Measurements from ENCODE around the gene SORBS1.
"Not testable (repeated sequence)": the region's sequence is repeated elsewhere in the genome, so short reads cannot be mapped to it uniquely, and the experiment has no call there.

SORBS1 gene

DNA sequence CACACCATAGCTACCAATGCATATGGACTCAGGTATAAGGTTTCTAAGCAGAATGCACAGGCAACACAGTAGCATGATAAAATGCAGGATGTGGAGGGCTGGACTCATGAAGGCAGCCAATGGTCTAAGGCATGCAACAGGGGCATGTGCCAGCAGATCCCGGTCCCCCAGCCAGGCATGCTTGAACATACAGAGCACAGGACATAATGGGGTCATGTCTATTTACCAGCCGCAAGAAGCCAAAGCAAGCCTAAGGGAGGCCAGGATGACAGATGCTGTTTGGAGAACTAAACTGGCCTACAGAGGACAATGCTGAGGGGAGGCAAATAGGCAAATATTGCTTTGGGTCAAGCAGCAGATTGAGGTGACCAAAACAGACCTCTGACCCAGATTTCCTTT, 210.3 kb downstream of the SORBS1 start:
- ChIA-PET CTCF (interaction anchor here (0.9 to 11.8 kb wide), 4 partner anchors 10 to 77 kb away, joined by 3 to 137 read pairs (median 6); no protein-coding TSS in a partner anchor), POLR2A (no interaction called here)
- TF ChIP-seq, protein P1, sequence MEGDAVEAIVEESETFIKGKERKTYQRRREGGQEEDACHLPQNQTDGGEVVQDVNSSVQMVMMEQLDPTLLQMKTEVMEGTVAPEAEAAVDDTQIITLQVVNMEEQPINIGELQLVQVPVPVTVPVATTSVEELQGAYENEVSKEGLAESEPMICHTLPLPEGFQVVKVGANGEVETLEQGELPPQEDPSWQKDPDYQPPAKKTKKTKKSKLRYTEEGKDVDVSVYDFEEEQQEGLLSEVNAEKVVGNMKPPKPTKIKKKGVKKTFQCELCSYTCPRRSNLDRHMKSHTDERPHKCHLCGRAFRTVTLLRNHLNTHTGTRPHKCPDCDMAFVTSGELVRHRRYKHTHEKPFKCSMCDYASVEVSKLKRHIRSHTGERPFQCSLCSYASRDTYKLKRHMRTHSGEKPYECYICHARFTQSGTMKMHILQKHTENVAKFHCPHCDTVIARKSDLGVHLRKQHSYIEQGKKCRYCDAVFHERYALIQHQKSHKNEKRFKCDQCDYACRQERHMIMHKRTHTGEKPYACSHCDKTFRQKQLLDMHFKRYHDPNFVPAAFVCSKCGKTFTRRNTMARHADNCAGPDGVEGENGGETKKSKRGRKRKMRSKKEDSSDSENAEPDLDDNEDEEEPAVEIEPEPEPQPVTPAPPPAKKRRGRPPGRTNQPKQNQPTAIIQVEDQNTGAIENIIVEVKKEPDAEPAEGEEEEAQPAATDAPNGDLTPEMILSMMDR (IDR thresholded peaks at IDR 0.05; ENCODE audit: control extremely low read depth, extremely low read depth, low read depth, missing control alignments), result no peak
- DNase-seq (ENCODE audit: extremely low spot score), result no peak

DNA sequence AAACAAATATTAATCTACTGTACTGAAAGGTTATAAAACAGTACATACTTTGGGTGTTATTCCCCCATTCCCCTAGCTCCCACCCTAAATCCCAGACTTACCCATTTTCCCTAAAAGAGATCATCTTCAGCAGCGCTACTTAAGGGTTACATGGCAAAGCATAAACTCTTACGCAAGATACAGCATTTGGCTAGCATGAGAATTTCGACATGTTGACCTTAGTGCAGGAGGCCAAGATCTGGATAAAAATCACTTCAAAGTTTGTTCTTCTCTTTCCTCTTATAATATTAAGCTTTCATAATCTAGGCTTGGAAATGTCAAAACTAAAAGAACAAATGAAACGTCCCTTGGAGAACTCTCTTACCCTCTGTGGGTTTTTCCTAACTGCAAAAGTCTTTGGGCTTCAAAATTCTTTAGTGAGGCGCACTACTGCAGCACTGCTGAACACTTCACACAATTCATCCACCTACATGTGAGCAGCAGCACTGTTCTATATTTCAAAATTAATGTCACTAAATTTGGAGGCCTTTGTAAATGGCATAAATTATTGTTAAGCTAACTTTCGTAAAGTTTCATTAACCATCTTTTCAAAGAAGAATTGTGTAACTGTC, 210.8 kb downstream of the SORBS1 start:
- no peak for DNase-seq (ENCODE audit: extremely low spot score)
- ChIA-PET POLR2A (no interaction called here), CTCF (interaction anchor here (0.9 to 11.8 kb wide), 5 partner anchors 9 to 76 kb away, joined by 3 to 137 read pairs (median 4); no protein-coding TSS in a partner anchor)
- TF ChIP-seq, protein P1 (IDR thresholded peaks at IDR 0.05; ENCODE audit: control extremely low read depth, extremely low read depth, low read depth, missing control alignments), result no peak

DNA sequence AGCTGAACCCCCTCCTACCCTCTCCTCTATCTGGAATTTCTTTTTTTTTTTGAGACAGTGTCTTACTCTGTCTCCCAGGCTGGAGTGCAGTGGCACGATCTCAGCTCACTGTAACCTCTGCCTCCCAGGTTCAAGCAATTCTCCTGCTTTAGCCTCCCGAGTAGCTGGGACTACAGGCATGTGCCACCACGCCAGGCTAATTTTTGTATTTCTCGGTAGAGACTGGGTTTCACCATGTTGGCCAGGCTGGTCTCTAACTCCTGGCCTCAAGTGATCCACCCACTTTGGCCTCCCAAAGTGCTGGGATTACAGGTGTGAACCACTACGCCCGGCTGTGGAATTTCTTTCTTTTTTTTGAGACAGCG, 213.8 kb downstream of the SORBS1 start:
- DNase-seq (ENCODE audit: extremely low spot score); POLR2A ChIA-PET: not testable (repeated sequence)
- CTCF ChIA-PET, result interaction anchor here (0.7 to 11.8 kb wide), 2 partner anchors 13 to 18 kb away, joined by 3 to 137 read pairs; no protein-coding TSS in a partner anchor

DNA sequence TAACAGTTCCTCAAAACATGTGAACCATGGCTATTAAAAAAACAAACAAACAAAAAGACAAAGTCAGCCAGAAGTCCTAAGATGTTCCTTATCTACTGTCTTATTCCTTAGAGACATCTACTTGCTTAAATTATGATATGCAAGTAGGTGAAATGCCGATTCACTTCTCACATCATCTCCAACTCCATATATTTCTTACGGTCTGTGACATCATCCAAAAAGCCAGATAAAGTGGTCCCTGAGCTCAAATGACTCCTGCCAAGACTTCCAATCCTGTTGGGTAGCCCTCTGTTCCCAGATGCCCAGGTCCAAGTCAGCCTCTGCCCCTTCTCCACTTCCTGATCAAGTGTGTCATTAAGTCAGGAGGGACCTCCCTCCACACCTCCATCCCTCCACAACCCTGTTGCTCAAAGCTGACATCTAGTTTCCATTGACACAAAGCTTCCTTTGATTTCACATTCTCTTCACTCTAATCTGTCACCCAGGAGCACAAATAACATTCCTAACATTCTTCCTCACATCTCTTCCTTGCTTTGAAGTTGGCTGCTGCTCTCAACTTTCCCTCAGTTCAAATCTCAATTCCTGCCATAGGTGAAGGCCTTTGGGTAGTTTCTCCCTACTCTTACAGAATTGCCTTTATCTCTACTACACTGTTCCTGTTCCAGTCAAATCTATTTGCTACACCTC, 214.3 kb downstream of the SORBS1 start:
- ChIA-PET POLR2A (no interaction called here), CTCF (interaction anchor here (0.7 to 11.8 kb wide), 4 partner anchors 13 to 100 kb away, joined by 3 to 137 read pairs (median 6); no protein-coding TSS in a partner anchor)
- TF ChIP-seq, protein P1 (IDR thresholded peaks at IDR 0.05; ENCODE audit: control extremely low read depth, extremely low read depth, low read depth, missing control alignments), result no peak
- DNase-seq (ENCODE audit: extremely low spot score), result no peak

DNA sequence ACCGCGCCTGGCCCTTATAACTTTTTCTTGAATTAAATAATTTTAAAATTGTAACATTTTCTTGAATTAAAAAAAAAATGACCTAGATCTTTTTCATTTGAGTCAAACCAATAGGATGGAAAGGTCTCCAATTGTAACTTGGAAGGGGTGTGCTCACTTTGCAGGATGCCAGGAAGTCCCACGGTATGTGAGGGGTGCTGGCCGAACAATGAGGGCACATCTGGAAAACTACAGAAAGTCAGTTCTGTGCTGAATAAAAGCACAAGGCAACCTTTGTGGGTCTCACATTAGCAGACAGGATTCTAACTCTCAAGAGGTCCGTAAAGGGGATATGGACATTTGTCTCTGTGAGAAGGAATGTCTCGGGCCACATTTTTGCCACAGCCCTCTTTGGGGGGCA, 217.6 kb downstream of the SORBS1 start:
- POLR2A ChIA-PET, result no interaction called here

DNA sequence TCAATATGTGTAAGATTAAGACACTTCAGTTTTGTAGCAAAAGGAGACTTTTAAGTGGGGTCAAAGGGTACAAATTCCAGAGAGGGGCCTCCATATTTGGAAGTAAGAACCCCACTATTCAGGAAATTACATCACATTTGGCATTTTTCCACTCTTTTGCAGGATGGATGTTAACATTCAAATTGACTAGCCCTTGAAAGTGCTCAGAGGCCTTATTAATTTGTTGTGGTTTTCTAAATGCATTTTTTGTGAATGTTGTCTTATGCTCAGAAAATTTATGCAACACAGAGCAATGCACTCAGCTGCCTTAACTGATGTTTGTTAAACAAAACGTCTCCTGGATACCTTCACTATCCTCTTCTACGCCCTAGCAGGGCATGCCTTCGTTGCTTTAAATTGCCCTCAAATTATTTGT, 219.4 kb downstream of the SORBS1 start:
- TF ChIP-seq, protein P1 (IDR thresholded peaks at IDR 0.05; ENCODE audit: control extremely low read depth, extremely low read depth, low read depth, missing control alignments), result no peak
- POLR2A ChIA-PET, result no interaction called here
- CTCF ChIA-PET, result interaction anchor here (0.8 to 1.7 kb wide), 8 partner anchors 9 to 96 kb away, joined by 3 to 7 read pairs (median 4); no protein-coding TSS in a partner anchor
- no peak for DNase-seq (ENCODE audit: extremely low spot score)

More for the DNA sequence above, 217.6 kb downstream of the SORBS1 start:
- CTCF ChIA-PET, result interaction anchor here (0.9 to 11.8 kb wide), 4 partner anchors 9 to 32 kb away, joined by 3 to 137 read pairs (median 4); no protein-coding TSS in a partner anchor
- TF ChIP-seq, protein P1 (IDR thresholded peaks at IDR 0.05; ENCODE audit: control extremely low read depth, extremely low read depth, low read depth, missing control alignments), result no peak
- DNase-seq (ENCODE audit: extremely low spot score), result no peak

DNA sequence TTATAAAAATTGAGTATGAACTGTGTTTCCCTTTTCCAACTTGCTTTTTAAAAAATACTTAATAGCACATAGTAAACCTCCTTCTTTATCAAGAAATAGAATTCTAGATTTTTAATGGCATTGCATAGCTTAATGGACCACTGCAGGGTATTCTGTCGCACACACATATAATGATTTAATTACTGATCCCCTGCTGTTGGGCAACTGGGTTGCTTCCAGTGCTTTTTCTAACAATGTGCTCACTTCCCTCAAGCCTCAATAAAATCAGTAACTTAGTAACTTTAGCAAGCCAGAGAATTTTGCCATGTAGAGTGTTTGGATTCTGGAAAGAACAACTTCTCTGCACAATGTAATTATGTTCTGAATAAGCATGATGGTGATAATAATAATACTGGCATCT, 221.3 kb downstream of the SORBS1 start:
- CTCF ChIA-PET, result interaction anchor here (0.7 to 2.0 kb wide), 9 partner anchors 12 to 624 kb away, joined by 3 to 7 read pairs (median 4); no protein-coding TSS in a partner anchor
- POLR2A ChIA-PET, result no interaction called here
- TF ChIP-seq, protein P1 (IDR thresholded peaks at IDR 0.05; ENCODE audit: control extremely low read depth, extremely low read depth, low read depth, missing control alignments), result no peak
- no peak for DNase-seq (ENCODE audit: extremely low spot score)
